Neural cell (in vitro differentiated cells): ENCODE measurements around the gene ABCA6. TPM values are rescaled to one million over a fixed set of nuclear protein-coding genes. Genes with fewer than 3 reads are reported as not detected.

Experiments
- H2AFZ ChIP-seq: fragments of 200-600, 300-800 bp; sonication (generic), shearing (Covaris generic); 2 replicates; pipeline ENCODE4 v1.6.0; 2014; ENCODE audit warnings: low read depth, mild to moderate bottlenecking, antibody characterized with exemption, low read length, moderate library complexity
- H3F3A ChIP-seq: fragments of 200-600 bp; shearing (Covaris generic); 2 replicates; pipeline ENCODE4 v1.6.1; 2016; ENCODE audit warnings: mild to moderate bottlenecking, moderate library complexity, mixed read lengths, antibody characterized with exemption, low read length; ENCODE audit not compliant: insufficient read depth, poor library complexity, severe bottlenecking
- H3K27ac ChIP-seq: fragments of 200-600, 300-800 bp; sonication (generic), shearing (Covaris generic); 2 replicates; pipeline ENCODE4 v1.5.1; 2014; ENCODE audit warnings: mild to moderate bottlenecking, low read length, moderate library complexity
- H3K27me3 ChIP-seq: fragments of 300-800, 200-600 bp; sonication (generic), shearing (Covaris generic); 2 replicates; pipeline ENCODE4 v1.6.0; 2014; ENCODE audit warnings: mild to moderate bottlenecking, low read depth, low read length, moderate library complexity; ENCODE audit not compliant: insufficient read depth
- H3K36me3 ChIP-seq: fragments of 300-800, 200-600 bp; sonication (generic), shearing (Covaris generic); 2 replicates; pipeline ENCODE4 v1.5.1; 2014; ENCODE audit warnings: mild to moderate bottlenecking, antibody characterized with exemption, low read length, moderate library complexity; ENCODE audit not compliant: insufficient read depth
- H3K4me2 ChIP-seq: fragments of 300-800, 200-600 bp; sonication (generic), shearing (Covaris generic); 2 replicates; pipeline ENCODE4 v1.6.0; 2014; ENCODE audit warnings: mild to moderate bottlenecking, low read length
- H3K4me3 ChIP-seq: fragments of 300-800, 200-600 bp; sonication (generic), shearing (Covaris generic); 2 replicates; pipeline ENCODE4 v1.5.1; 2014; ENCODE audit warnings: mild to moderate bottlenecking, low read length, moderate library complexity
- H3K79me2 ChIP-seq: fragments of 200-600 bp; shearing (Covaris generic); replicated peaks from 2 replicates; pipeline ENCODE4 v1.6.0; 2014; ENCODE audit warnings: mild to moderate bottlenecking, low read length, moderate library complexity; ENCODE audit not compliant: insufficient read depth
- H3K9ac ChIP-seq: fragments of 300-800, 200-600 bp; sonication (generic), shearing (Covaris generic); 2 replicates; pipeline ENCODE4 v1.6.1; 2016; ENCODE audit warnings: mild to moderate bottlenecking, low read length, mixed read lengths
- H3K9me2 ChIP-seq: fragments of 200-600 bp; shearing (Covaris generic); 2 replicates; pipeline ENCODE4 v1.6.1; 2016; ENCODE audit warnings: mild to moderate bottlenecking, low read length, mixed read lengths; ENCODE audit not compliant: insufficient read depth
- H3K9me3 ChIP-seq: fragments of 200-600, 300-800 bp; sonication (generic), shearing (Covaris generic); 2 replicates; pipeline ENCODE4 v1.6.1; 2016; ENCODE audit warnings: mild to moderate bottlenecking, mixed run types, low read length, moderate library complexity, mixed read lengths
- H4K20me1 ChIP-seq: fragments of 200-600 bp; shearing (Covaris generic); 2 replicates; pipeline ENCODE4 v1.6.1; 2016; ENCODE audit warnings: mild to moderate bottlenecking, mixed run types; ENCODE audit not compliant: insufficient read depth
- EP300 ChIP-seq: fragments of 450-650 bp; conservative IDR thresholded peaks from 2 replicates; pipeline ENCODE4 v1.6.1; 2014; ENCODE audit warnings: antibody characterized with exemption, mild to moderate bottlenecking, moderate library complexity; ENCODE audit not compliant: poor library complexity, severe bottlenecking
- EZH2 ChIP-seq: fragments of 200-600, 300-800 bp; shearing (Covaris generic), sonication (generic); IDR thresholded peaks from 2 replicates; pipeline ENCODE4 v1.6.1; 2014; ENCODE audit warnings: antibody characterized with exemption, low read length, borderline replicate concordance, mild to moderate bottlenecking; ENCODE audit not compliant: insufficient read depth, poor library complexity, severe bottlenecking
- MXI1 ChIP-seq: fragments of 450-650 bp; conservative IDR thresholded peaks from 2 replicates; pipeline ENCODE4 v1.6.1; 2014; ENCODE audit warnings: antibody characterized with exemption, mild to moderate bottlenecking; ENCODE audit not compliant: poor library complexity, severe bottlenecking
- POLR2AphosphoS5 ChIP-seq: IDR thresholded peaks from 2 replicates; pipeline ENCODE4 v1.6.1; 2012
- RAD21 ChIP-seq: fragments of 450-650 bp; conservative IDR thresholded peaks from 2 replicates; pipeline ENCODE4 v1.6.1; 2014; ENCODE audit warnings: antibody characterized with exemption, mild to moderate bottlenecking, moderate library complexity
- REST ChIP-seq: IDR thresholded peaks from 2 replicates; pipeline ENCODE4 v1.6.1; 2012; ENCODE audit warnings: borderline replicate concordance
- SMC3 ChIP-seq: fragments of 450-650 bp; conservative IDR thresholded peaks from 2 replicates; pipeline ENCODE4 v1.6.1; 2014; ENCODE audit warnings: antibody characterized with exemption, mild to moderate bottlenecking, moderate library complexity; ENCODE audit not compliant: poor library complexity
- TAF1 ChIP-seq: IDR thresholded peaks from 2 replicates; pipeline ENCODE4 v1.6.1; 2012; ENCODE audit warnings: low read depth
- polyA plus RNA-seq: library from polyadenylated mRNA; depleted of rRNA; stranded (reverse); fragments of >200 nt; gene quantifications from 2 replicates; pipeline ENCODE4 v1.2.3, GENCODE V29; 2014
- TF ChIP-seq, protein P1 (sequence below): fragments of 450-650 bp; IDR thresholded peaks from 2 replicates; pipeline ENCODE4 v1.5.1; 2014; ENCODE audit warnings: antibody characterized with exemption, mild to moderate bottlenecking, moderate library complexity; ENCODE audit not compliant: poor library complexity, severe bottlenecking

ABCA6 gene
- polyA plus RNA-seq, 1 donor from 2014 or later: 1.6 TPM

DNA sequence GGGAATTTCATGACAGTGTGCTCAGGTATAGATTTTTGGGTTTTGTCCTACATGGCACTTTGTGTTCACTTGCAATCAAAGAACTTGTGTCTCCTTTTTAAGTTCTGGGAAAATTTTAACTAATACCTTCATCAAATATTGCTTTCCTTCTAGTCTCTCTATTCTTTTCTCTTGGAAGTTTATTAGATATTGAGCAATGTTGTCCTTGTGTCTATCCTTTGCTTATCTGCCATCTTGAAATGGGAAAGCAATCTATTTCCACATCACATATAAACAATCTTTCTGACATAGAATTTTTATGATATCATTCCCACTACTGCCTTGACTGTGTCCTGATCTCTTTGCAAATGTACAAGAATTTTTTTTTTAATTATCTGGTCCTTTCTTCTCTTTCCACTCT is 76.6 kb downstream of the ABCA6 start:
- no peak overlapping the region for H3K4me3 ChIP-seq
- no peaks in the 10 kb centered on the region for H3K9me3 ChIP-seq
- H3K4me2 ChIP-seq: no peak overlapping the region
- H2AFZ ChIP-seq: no peak overlapping the region
- no peak overlapping the region for H3K9ac ChIP-seq
- TF ChIP-seq EZH2 (no peak), REST (no peak), TAF1 (no peak), RAD21 (no peak), SMC3 (no peak), EP300 (no peak), MXI1 (no peak), POLR2AphosphoS5 (no peak)
- TF ChIP-seq, protein P1, sequence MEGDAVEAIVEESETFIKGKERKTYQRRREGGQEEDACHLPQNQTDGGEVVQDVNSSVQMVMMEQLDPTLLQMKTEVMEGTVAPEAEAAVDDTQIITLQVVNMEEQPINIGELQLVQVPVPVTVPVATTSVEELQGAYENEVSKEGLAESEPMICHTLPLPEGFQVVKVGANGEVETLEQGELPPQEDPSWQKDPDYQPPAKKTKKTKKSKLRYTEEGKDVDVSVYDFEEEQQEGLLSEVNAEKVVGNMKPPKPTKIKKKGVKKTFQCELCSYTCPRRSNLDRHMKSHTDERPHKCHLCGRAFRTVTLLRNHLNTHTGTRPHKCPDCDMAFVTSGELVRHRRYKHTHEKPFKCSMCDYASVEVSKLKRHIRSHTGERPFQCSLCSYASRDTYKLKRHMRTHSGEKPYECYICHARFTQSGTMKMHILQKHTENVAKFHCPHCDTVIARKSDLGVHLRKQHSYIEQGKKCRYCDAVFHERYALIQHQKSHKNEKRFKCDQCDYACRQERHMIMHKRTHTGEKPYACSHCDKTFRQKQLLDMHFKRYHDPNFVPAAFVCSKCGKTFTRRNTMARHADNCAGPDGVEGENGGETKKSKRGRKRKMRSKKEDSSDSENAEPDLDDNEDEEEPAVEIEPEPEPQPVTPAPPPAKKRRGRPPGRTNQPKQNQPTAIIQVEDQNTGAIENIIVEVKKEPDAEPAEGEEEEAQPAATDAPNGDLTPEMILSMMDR: no peak
- H3K79me2 ChIP-seq: no peaks in the 10 kb centered on the region
- H3F3A ChIP-seq: no peaks in the 10 kb centered on the region
- H3K27me3 ChIP-seq: no peaks in the 10 kb centered on the region
- H3K27ac ChIP-seq: no peak overlapping the region
- H3K36me3 ChIP-seq: no peaks in the 10 kb centered on the region
- no peaks in the 10 kb centered on the region for H3K9me2 ChIP-seq
- no peaks in the 10 kb centered on the region for H4K20me1 ChIP-seq

- no peak overlapping the region for H3K27ac ChIP-seq
- no peaks in the 10 kb centered on the region for H3K9me3 ChIP-seq
- no peaks in the 10 kb centered on the region for H4K20me1 ChIP-seq
- no peak overlapping the region for H3K4me2 ChIP-seq
- no peaks in the 10 kb centered on the region for H3K27me3 ChIP-seq
- no peaks in the 10 kb centered on the region for H3F3A ChIP-seq
- H3K9ac ChIP-seq: no peak overlapping the region
- H3K79me2 ChIP-seq: no peaks in the 10 kb centered on the region
- no peak for TF ChIP-seq SMC3
- no peak for TF ChIP-seq REST
- TF ChIP-seq MXI1: no peak
- no peaks in the 10 kb centered on the region for H3K36me3 ChIP-seq
- H3K4me3 ChIP-seq: no peak overlapping the region
- no peaks in the 10 kb centered on the region for H3K9me2 ChIP-seq
- no peak overlapping the region for H2AFZ ChIP-seq
Measured at GRCh38 chr17:69064476-69064875, 77.2 kb downstream of the ABCA6 start.
